CD4-positive, alpha-beta T cell (primary cell): ENCODE results near the gene TMEM108. TPM values are rescaled to one million over a fixed set of nuclear protein-coding genes. Genes with fewer than 3 reads are reported as not detected.

Source experiments
- ATAC-seq: fragments of 200-7000 bp; cut with Tn5 transposase; one replicate; pipeline ENCODE4 v1.10.0; 2022; ENCODE audit warnings: mild to moderate bottlenecking; ENCODE audit not compliant: poor library complexity
- CTCF ChIA-PET: fragments of 350-600 bp; sonication (Branson Sonifier 250); formaldehyde crosslinking; loops from one replicate; lab custom pipeline; 2021; ENCODE audit warnings: antibody characterized with exemption, inconsistent platforms; lab: Charles Lee
- POLR2A ChIA-PET: fragments of 350-600 bp; sonication (Branson Sonifier 250); formaldehyde crosslinking; loops from one replicate; lab custom pipeline; 2021; ENCODE audit warnings: antibody characterized with exemption, inconsistent platforms; lab: Charles Lee
- DNase-seq, 14 experiments: peaks; one replicate each; pipeline ENCODE4 v3.0.0-alpha.2; 2013 to 2020; ENCODE audit warnings: mixed read lengths in 2 of 14
- H3K27ac ChIP-seq, 2 donors: one replicate each; pipeline versions ENCODE4 v1.5.1 to v1.7.0; 2013; ENCODE audit warnings: low read length in 2 of 2, low read depth in 1 of 2, mild to moderate bottlenecking in 1 of 2
- H3K27me3 ChIP-seq, 2 experiments: 1 replicate in 1 of 2; 2 replicates in 1 of 2; pipeline versions ENCODE4 v1.6.1 to v1.7.0; 2013; ENCODE audit warnings: low read length in 2 of 2, control low read depth in 1 of 2, mild to moderate bottlenecking in 1 of 2, moderate library complexity in 1 of 2; ENCODE audit not compliant: insufficient read depth in 2 of 2, control insufficient read depth in 1 of 2
- H3K36me3 ChIP-seq: one replicate; pipeline ENCODE4 v1.6.1; 2013; ENCODE audit warnings: low read length, control low read depth; ENCODE audit not compliant: insufficient read depth
- H3K4me1 ChIP-seq: one replicate; pipeline ENCODE4 v1.6.1; 2013; ENCODE audit warnings: low read length, control low read depth; ENCODE audit not compliant: insufficient read depth
- H3K4me3 ChIP-seq: one replicate; pipeline ENCODE4 v1.5.1; 2013; ENCODE audit warnings: mild to moderate bottlenecking, low read length, moderate library complexity
- H3K9me3 ChIP-seq, 2 experiments: 1 replicate in 1 of 2; 2 replicates in 1 of 2; pipeline versions ENCODE4 v1.6.1 to v1.7.0; 2013; ENCODE audit warnings: low read length in 2 of 2, mild to moderate bottlenecking in 2 of 2, control low read depth in 1 of 2, moderate library complexity in 1 of 2; ENCODE audit not compliant: control insufficient read depth in 1 of 2, insufficient read depth in 1 of 2
- H3K27ac Mint-ChIP-seq: one replicate; pipeline ENCODE4 v1.8.0; 2020; ENCODE audit warnings: mixed read lengths
- H3K27me3 Mint-ChIP-seq: one replicate; pipeline ENCODE4 v1.8.0; 2021; ENCODE audit warnings: mixed read lengths
- H3K36me3 Mint-ChIP-seq: one replicate; pipeline ENCODE4 v1.8.0; 2021; ENCODE audit warnings: low read depth, mixed read lengths
- H3K4me1 Mint-ChIP-seq: one replicate; pipeline ENCODE4 v1.8.0; 2021; ENCODE audit warnings: low read depth, mixed read lengths
- H3K4me3 Mint-ChIP-seq: one replicate; pipeline ENCODE4 v1.8.0; 2020; ENCODE audit warnings: mild to moderate bottlenecking, mixed read lengths
- H3K9me3 Mint-ChIP-seq: one replicate; pipeline ENCODE4 v1.8.0; 2020; ENCODE audit warnings: mixed read lengths
- intact Hi-C, 2 experiments: fragments of 100-400 bp; cut with DNase I in 1 of 2; cut with micrococcal nuclease in 1 of 2; formaldehyde crosslinking; loops; one replicate each; pipeline versions ENCODE4 v1.15.1 to v1.9.0; 2023 to 2025; cut with DNase I, micrococcal nuclease
- total RNA-seq, 174 experiments: library from RNA in 2 of 174; stranded (reverse) in 2 of 174; gene quantifications; one replicate each; pipeline ENCODE4 v1.2.3 and lab custom pipeline; 2021 to 2026
- TF ChIP-seq, protein P1 (sequence below): fragments of 200-600 bp; IDR thresholded peaks from one replicate; pipeline ENCODE4 v1.8.0; 2022; ENCODE audit warnings: antibody characterized with exemption, mild to moderate bottlenecking

The TMEM108 gene
- total RNA-seq, 2 experiments from 2014 or later, result not detected

DNA sequence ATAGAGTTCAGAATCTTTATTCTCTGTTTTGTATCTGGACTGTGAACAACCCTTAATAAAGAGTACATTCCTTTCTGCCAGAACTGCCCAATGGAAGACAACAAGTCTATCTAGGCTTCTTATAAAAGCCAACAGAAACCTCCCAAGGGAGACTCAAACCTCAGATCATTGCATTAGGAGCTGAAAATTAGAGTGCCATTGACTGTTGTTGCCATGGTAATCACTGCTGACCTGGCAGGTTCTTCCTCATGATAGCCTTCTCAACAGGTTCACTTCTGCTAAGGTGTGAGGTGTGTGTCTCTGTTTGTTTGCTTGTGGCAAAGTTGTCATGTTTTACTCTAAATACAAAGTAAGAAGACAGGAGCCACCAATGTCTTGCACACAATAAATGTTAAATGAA, 79.2 kb downstream of the TMEM108 start:
- POLR2A ChIA-PET, result no interaction called here
- H3K27ac ChIP-seq, result no peak overlapping the region
- Mint-ChIP-seq H3K4me3 (no peak overlapping the region), H3K9me3 (no peaks in the 10 kb centered on the region), H3K36me3 (no peaks in the 10 kb centered on the region), H3K4me1 (no peaks in the 10 kb centered on the region), H3K27me3 (peaks cover 14% of the 10 kb centered on the region), H3K27ac (no peak overlapping the region)
- intact Hi-C loops, result no loop called here
- CTCF ChIA-PET, result no interaction called here
- no peaks in the 10 kb centered on the region for H3K9me3 ChIP-seq
- H3K4me1 ChIP-seq, result no peaks in the 10 kb centered on the region
- DNase-seq (no peak), ATAC-seq (no peak)
- H3K4me3 ChIP-seq, result no peak overlapping the region
- TF ChIP-seq, protein P1, sequence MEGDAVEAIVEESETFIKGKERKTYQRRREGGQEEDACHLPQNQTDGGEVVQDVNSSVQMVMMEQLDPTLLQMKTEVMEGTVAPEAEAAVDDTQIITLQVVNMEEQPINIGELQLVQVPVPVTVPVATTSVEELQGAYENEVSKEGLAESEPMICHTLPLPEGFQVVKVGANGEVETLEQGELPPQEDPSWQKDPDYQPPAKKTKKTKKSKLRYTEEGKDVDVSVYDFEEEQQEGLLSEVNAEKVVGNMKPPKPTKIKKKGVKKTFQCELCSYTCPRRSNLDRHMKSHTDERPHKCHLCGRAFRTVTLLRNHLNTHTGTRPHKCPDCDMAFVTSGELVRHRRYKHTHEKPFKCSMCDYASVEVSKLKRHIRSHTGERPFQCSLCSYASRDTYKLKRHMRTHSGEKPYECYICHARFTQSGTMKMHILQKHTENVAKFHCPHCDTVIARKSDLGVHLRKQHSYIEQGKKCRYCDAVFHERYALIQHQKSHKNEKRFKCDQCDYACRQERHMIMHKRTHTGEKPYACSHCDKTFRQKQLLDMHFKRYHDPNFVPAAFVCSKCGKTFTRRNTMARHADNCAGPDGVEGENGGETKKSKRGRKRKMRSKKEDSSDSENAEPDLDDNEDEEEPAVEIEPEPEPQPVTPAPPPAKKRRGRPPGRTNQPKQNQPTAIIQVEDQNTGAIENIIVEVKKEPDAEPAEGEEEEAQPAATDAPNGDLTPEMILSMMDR, result no peak
- no peaks in the 10 kb centered on the region for H3K36me3 ChIP-seq
- H3K27me3 ChIP-seq, result no peaks in the 10 kb centered on the region

DNA sequence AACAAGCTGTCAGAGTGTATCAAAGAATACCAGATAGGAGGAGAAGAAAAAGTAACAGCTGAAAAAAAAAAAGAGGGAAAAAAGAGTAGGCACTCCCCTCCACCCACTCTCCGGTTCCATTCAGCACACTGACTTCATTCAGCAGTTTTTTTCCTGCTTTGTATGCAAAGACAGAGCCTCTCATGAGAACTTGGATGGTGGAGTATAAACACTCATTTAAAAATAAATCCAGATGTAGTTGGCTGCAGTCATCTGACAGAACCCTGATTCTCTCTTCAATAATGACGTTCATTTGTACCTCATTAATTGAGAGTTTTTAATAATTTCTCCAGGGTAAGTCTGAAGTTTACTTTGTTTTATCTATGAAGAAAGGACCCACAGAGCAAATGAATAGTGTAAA, 81.0 kb downstream of the TMEM108 start:
- Mint-ChIP-seq H3K4me1 (no peaks in the 10 kb centered on the region), H3K27ac (no peak overlapping the region), H3K27me3 (peaks cover 14% of the 10 kb centered on the region), H3K36me3 (no peaks in the 10 kb centered on the region), H3K4me3 (no peak overlapping the region), H3K9me3 (no peaks in the 10 kb centered on the region)
- Histone ChIP-seq H3K4me3 (no peak overlapping the region), H3K27me3 (no peaks in the 10 kb centered on the region), H3K36me3 (no peaks in the 10 kb centered on the region), H3K9me3 (no peaks in the 10 kb centered on the region), H3K4me1 (no peaks in the 10 kb centered on the region), H3K27ac (no peak overlapping the region)
- CTCF ChIA-PET, result no interaction called here
- ATAC-seq (no peak), DNase-seq (no peak)
- TF ChIP-seq, protein P1, result no peak
- POLR2A ChIA-PET, result no interaction called here
- intact Hi-C loops, result no loop called here

DNA sequence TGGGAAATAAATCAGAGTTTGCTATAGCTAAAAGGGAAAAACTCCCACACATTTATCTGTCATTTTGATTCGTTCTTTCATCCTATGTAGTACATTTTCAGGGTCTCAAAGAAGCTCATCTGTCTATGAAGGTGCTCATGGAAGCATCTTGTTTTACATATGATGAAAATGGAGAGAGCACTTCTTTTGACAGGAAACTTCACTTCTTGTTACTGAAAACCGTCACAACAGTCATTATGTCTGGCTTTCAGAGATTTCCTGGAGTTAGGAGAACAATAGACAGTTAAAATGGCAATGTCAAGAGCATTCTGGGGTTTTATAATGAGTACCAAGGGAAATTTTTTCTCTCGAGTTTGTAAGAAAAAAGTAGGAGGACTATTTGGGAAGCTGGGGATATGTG, 83.3 kb downstream of the TMEM108 start:
- no peak for ATAC-seq
- Mint-ChIP-seq H3K4me1 (no peaks in the 10 kb centered on the region), H3K4me3 (no peak overlapping the region), H3K27ac (no peak overlapping the region), H3K27me3 (peaks cover 18% of the 10 kb centered on the region), H3K9me3 (no peaks in the 10 kb centered on the region), H3K36me3 (no peaks in the 10 kb centered on the region)
- H3K27ac ChIP-seq, result no peak overlapping the region
- no peaks in the 10 kb centered on the region for H3K27me3 ChIP-seq
- TF ChIP-seq, protein P1, result no peak
- H3K4me1 ChIP-seq, result no peaks in the 10 kb centered on the region
- ChIA-PET CTCF (no interaction called here), POLR2A (no interaction called here)
- H3K36me3 ChIP-seq, result no peaks in the 10 kb centered on the region
- H3K4me3 ChIP-seq, result no peak overlapping the region
- intact Hi-C loops, result no loop called here
- H3K9me3 ChIP-seq, result no peaks in the 10 kb centered on the region
- no peak for DNase-seq
